Fibroblast of lung (primary cell): ENCODE measurements around the gene RCSD1.

Experiments
- CTCF ChIP-seq, 2 donors: IDR thresholded peaks in 1 of 2; conservative IDR thresholded peaks in 1 of 2; 1 replicate in 1 of 2; 2 replicates in 1 of 2; pipeline ENCODE4 v1.5.1; 2011 to 2012; ENCODE audit warnings: low read length in 2 of 2, control low read depth in 1 of 2, inconsistent platforms in 1 of 2, low read depth in 1 of 2, mild to moderate bottlenecking in 1 of 2
- EZH2 ChIP-seq: IDR thresholded peaks from 2 replicates; pipeline ENCODE4 v1.5.1; 2012; ENCODE audit warnings: low read length, control low read depth, mild to moderate bottlenecking; ENCODE audit errors: missing control alignments

- TF ChIP-seq CTCF (conservative IDR thresholded peaks at IDR 0.05 in 1 of 2, IDR thresholded peaks at IDR 0.05 in 1 of 2; ENCODE audit: low read depth in 1 of 2, low read length in 2 of 2) (no peak), EZH2 (no peak)
Measured at GRCh38 chr1:167748906-167749305, 118.9 kb downstream of the RCSD1 start.
